Activated CD8-positive, alpha-beta memory T cell treated with anti-CD3 and anti-CD28 coated beads for 1 hour (primary cell): Measurements from ENCODE around the gene CLCN1.
"Not testable (repeated sequence)": the region's sequence is repeated elsewhere in the genome, so short reads cannot be mapped to it uniquely, and the experiment has no call there.

Experiments
- DNase-seq, 2 donors: peaks; one replicate each; pipeline ENCODE4 v3.0.0-alpha.2; 2020; ENCODE audit warnings: low read depth in 1 of 2; ENCODE audit errors: extremely low read depth in 1 of 2

CLCN1 gene

DNA sequence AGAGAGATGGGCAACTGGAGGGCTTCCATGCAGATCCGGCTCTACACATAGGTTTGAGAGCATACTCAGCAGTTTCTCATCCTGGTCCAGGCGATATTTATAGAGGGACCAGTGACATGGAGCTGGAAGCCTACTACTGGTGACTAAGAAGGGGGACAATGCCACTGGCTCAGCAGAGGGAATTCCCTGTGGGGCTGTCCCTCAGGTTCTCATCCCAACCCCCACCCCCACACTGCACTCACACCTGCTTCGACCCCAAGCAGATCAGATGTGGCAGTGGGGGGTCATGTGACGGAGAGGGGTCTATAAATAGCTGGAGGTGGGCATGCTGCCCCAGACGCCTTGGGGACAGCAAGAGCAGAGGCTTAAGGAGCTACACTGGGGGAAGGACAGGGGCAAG lies at the start of gene CLCN1:
TSS of gene CLCN1 (plus strand) at position 336 of the 400 bp plus-strand sequence. CDS start 102 bp downstream, outside the sequence.
- DNase-seq, result no peak

DNA sequence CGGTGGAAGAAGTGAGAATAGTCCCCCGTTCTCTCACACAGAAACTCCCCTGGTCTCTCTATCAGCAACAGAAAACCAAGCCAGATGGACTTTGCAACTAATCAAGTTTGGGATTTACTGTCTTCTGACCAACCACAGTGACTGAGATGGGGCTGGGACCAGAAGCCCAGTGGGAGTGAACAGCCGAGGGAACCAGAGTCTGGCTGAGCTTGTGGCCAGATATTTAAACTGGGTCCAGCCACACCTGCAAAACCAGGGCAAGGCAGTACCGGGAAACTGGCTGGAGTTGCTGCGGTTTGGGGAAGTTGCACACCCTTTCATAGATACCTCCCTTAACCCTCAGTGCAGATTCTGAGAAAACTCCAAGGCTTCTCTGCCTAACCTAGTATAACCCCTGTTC lies 46.7 kb upstream of the CLCN1 start:
- no peak for DNase-seq

DNA sequence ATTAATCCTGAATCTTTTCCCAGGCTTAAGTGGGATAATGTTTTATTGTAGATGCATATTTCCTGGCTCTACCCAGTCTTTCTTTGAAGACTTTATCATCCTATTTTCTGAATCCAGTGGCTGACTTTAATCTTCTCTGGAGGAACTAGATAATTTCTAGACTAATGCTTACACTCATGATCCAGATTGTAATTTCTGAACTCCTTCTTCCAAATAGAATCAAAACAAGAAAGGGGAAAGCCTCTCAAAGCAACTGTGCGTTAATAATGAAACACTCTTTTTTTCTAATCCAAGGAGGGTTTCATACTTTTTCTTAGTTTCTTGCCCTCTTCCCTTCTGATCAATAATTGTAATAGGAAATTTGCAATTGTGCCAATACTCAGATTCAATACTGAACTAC lies 44.7 kb upstream of the CLCN1 start:
- no peak for DNase-seq

DNA sequence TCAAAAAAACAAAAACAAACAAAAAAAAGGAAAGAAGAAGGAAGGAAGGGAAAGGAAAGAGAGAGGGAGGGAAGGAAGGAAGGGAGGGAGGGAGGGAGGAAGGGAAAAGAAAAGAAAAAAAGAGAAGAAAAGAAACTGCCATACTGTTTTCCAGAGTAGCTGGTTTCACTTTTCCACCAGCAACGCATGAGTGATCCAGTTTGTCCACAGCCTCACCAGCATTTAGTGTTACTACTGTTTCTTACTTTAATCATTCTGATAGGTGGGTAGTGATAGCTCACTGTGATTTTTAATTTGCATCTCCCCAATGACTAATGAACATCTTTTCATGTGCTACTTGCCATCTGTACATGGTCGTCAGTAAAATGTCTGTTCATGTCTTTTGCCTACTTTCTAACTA lies 43.0 kb upstream of the CLCN1 start:
- no peak for DNase-seq

DNA sequence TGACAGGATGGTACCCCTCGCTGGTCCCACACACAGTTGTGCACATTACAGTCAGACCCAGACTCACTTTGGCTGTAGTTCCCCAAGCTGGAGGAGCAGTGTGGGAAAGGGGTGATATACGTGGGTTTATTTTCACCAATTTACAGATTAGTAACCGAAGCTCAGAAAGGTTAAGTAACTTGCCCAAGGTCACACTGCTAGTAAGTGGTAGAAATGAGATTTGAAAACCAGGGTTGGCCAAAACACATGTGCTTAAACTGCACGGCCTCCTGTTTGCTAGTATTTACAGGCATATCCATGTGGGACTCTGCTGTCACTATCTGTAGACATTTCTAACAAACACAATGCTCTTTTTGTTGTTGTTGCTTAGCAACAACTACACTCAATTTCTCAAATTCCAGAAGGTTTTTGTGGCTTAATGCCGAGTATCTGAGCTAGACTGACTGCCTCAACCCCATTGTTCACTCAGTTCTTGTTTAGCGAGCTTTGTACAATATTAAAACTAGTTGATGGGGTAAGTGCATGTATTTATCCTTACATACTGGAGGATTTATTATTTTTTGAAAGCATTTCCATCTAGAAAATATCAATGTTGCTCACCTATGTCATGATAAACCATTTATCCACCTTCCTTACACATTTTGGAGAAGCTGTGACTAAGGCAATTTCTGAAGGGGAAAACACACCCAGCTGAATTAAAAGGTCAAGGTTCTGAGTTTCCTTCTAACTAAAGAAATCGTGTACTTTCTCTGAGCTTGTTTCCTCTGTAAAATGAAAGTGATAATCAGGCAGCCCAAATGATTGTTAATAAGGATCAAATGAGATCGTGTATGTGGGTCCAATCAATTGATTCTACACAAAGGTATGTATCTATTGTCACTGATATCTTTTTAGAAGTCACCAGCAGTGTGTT lies 36.5 kb upstream of the CLCN1 start:
- no peak for DNase-seq

DNA sequence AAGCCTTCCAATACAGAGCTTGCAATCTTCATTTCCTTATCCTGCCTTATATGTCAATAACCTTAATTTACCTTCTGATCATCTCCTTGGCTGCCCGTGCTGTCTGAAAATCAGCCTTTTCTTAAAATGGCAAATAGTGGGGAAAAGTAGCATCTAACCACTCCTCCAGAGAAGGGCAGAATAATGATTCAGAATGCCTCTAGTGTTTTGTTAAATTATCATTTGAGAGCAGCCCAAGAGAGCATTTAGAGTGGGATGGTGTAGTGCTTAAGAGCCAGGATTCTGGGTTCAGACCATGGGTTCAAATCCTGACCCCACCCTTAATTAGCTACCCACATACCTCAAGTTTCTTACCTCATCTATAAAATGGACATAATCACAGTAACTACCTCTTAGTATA lies 35.8 kb upstream of the CLCN1 start:
- DNase-seq, result no peak

DNA sequence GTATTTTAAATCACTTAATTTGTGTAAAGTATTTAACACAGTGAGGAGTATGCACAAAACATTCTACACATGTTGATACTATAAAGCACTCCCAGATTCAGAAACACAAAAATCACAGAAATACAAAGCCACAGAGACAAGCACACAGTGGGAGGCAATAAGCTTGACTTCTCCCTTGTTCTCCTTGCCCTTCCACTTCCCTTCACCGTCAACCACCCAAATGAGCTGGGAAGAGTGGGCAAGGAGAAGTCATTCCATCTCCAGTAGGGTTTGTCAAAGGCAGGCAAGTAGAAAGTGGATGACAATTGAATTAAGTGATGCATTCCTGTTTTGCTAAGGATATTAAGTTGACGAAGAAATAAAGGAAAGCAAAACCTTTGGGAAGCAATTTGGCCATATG lies 35.3 kb upstream of the CLCN1 start:
- DNase-seq, result no peak

DNA sequence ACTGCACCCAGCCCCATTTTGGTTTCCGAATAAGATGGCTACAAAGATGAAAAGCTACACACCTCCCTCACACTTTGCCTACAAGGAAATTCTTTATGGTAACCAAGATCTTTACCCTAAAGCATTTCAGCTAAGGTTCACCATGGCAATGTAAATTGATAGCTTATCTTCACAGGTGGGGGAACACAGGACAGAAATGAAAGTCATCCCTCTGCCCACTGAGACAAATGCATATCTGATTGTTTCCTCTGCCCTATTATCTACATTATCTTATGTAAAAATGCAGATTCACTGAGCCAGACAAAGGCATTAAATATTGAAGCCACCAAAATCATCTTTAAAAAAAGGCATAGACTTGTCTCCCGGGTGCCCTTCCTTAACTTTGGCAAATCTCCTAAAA lies 34.4 kb upstream of the CLCN1 start:
- no peak for DNase-seq

DNA sequence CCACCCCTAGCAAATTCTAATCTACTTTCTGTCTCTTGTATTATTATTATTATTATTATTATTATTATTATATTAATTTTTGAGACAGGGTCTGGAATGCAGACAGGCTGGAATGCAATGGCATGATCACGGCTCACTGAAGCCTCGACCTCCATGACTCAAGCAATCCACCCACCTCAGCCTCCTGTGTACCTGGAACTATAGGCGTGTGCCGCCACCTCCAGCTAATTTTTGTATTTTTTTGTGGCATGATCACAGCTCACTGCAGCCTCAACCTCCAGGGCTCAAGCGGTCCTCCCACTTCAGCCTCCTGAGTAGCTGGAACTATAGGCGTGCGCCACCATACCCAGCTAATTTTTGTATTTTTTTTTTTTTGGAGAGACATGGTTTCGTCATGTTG lies 33.8 kb upstream of the CLCN1 start:
- DNase-seq, result no peak

DNA sequence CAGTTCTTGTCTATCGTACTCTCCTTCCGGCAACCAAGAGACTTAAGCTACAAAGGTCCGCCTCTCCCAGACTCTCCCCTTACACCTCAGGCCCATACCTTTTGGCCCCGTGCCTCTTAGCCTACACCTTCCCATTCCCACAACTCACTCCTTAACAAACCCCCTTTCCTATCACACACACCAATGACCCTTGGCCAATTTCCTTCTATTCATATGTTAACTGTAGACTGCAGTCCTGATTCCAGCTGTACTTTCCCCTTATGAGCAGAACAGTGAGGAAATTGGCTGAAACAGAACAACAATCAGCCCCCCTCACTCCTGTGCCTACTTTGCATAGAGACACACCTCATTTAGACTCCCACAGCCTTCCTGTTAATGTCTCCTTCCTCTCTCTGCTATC lies 32.5 kb upstream of the CLCN1 start:
- no peak for DNase-seq

DNA sequence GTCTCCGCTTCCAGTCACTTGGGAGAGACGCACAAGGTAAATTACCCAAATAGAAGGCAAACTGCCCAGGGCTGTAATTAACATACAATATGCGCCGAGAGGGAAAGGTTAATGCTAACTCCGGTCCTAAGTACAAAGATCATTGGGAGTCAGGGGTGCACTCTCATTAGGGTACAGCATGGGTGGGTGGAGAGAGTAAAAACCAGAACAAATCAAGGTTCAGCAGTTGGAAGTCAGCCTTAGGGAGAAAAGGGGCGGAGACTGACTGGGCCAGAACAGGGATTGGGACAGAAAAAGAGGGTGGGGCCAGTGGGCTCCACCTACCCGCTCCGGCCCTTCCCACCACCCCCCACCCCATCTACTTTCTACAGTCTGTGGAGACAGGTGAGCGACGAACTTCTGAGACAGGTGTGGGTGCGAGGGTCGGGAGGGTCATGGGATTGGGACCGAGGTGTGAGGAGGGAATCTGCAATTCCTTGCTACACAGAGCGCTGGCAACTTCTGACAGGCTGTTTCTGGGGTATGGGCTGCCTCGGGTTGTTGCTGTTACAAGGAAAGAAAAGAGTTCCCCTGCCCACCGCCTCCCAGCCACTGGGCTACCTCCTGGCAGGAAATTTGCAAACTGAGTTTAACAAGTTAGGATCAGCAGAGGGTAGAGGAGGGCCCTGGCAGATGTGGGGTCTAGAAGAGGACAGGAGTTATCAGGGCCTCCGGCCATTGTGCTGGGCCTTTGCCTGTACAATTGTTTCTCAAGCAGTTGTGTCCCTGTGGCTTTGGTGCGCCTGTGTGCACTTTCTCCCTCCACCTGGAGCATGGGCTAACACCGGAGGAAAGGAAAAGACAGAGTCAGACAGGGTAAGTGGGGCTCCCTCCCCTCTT lies 31.1 kb upstream of the CLCN1 start, which contains the start of gene TMEM139:
TSS of gene TMEM139 (plus strand) at position 368 of the 879 bp plus-strand sequence. CDS start 1,000 bp downstream, outside the sequence.
- DNase-seq, result no peak

DNA sequence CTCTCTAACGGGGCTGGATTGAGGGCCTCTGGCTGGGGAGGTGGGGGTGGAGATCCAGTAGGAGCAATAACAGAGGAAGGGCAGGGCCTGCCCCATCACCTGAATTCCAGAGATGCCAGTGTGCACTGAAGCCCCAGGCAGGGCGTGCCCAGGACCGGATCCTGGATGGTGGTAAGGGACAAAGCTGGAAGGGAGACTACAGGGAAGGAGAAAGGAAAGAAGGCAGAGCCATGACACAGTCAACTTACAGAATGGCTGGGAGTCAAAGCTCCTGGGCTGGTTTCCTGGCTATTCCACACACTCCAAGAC lies 30.5 kb upstream of the CLCN1 start:
- DNase-seq, result no peak

DNA sequence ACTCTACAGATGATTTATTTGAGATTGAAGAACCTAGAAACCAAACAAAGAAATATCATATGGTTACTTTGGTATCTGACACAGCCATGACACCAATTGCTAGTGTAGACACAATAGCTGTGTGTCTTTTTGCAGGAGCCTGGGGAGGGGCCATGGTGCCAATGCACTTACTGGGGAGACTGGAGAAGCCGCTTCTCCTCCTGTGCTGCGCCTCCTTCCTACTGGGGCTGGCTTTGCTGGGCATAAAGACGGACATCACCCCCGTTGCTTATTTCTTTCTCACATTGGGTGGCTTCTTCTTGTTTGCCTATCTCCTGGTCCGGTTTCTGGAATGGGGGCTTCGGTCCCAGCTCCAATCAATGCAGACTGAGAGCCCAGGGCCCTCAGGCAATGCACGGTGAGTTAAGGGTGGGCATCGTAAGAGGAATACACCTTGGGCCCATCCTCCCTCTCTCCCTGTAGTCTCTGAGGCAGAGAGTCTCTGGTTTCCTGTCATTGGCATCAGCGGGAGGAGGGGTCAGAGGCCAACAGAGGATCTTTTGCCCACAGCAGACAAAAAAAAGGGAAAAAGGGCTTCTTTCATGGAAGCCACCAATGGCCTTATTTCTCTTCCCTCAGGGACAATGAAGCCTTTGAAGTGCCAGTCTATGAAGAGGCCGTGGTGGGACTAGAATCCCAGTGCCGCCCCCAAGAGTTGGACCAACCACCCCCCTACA lies 29.9 kb upstream of the CLCN1 start:
- no peak for DNase-seq

DNA sequence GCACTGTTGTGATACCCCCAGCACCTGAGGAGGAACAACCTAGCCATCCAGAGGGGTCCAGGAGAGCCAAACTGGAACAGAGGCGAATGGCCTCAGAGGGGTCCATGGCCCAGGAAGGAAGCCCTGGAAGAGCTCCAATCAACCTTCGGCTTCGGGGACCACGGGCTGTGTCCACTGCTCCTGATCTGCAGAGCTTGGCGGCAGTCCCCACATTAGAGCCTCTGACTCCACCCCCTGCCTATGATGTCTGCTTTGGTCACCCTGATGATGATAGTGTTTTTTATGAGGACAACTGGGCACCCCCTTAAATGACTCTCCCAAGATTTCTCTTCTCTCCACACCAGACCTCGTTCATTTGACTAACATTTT lies 29.4 kb upstream of the CLCN1 start:
- no peak for DNase-seq

DNA sequence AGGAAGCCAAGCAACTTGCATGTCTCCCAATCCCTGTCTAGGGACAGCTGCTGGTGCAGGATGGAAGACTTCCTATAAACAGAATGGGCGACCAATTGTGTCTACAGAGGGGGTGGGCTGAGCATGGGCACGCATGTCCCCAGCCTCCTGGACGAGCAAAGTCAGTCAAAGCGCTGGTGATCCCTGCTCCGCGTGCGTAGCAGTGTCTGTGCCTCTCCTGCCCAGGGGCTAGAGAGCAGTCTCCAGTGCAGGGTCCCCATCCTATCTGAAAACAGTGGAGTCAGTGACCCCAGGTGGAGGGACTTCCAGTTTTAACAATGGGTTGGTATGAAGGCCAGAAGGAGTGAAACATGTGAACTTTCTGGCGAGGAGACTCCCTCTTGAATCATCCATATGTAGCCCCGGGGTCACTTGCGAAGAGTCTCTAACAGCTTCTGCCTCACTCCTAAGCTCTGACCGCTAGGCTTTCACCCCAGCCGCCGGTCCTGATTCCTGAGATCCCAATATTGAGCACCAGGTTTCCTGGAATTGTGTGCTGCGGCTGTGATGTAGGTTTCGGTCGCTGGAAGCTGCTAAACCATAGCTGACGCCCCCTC lies 28.5 kb upstream of the CLCN1 start:
- DNase-seq, result no peak

DNA sequence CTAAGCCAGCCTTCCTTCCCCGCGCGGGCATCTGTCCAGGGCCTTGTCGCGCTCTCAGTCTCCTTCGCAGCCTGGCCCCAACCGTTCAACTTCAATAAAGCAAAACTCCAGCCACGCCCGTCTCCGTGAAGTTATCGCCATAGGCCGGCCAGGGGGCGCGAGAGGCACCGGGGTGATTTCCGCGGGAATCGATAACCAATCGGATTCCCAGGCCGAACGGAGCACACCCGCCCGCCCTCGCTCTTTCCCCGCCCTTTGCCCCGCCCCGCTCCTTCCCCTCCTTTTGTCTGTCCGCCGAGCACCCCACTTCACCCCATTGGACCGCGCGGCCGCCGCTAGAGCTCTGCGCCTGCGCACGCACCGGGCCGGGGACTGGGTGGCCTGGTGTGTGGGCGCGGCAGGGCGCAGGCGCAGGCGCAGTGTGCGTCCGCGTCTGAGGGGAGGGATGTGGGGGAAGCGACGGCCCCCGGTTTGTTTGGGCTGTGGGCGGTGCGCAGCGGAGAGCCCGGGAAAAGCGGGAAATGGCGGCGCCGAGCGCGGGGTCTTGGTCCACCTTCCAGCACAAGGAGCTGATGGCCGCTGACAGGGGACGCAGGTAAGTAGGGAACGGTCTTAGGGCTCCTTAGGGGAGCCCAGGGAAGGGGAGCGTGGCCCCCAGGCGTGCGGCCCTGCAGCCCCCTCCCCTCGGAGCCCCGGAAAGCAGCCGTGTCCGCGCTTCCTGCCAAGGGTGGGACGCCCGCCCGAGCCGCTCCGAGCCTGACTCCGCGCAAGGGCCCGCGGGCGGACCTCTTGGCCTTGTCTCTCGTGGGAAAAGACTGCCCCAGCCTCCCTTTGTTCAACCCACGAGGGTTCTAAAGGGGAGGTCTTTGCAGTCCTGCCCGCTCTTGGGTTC lies 27.7 kb upstream of the CLCN1 start, which contains the start of gene CASP2:
TSS of gene CASP2 (plus strand) at position 417 of the 892 bp plus-strand sequence. CDS start at position 522, 105 bp downstream.
- DNase-seq, result peak; percentile 98 to 99

DNA sequence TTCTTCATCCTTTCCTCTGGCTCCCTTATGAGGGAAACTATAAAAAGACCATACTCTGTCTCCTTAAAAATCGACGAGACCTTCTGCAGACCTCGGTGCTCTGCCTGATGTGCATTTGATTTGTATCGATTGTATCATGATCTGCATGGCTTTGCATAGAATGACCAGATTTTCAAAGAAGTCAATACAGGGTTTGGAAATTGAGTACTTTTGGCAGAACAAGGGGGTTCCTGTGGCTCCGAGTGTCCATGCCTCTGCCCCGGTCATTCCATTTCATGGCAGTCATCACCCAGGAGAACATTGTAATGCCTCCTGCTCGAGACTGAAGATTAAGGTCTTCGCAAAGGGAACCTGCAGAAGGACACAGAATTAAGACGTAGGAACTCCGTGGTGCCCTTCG lies 27.1 kb upstream of the CLCN1 start:
- DNase-seq, result no peak

DNA sequence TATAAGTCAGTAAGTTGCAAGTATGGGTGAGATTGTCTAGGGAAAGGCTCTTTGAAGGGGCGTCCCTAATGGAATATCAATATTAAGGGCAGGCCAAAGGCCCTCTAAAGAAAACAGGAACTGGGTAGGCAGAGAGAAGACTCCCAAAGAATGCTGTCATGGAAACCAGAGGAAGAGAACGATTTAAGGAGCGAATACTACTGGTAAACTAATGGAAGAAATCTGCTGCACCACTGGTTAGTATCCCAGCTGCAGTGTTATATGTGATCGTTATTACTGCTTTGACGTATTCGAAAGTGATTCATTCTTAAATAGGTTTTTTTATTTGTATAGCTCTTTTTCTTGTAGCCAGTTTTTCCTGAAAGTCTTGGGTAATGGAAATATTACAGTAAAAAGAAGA lies 26.5 kb upstream of the CLCN1 start:
- DNase-seq, result no peak

DNA sequence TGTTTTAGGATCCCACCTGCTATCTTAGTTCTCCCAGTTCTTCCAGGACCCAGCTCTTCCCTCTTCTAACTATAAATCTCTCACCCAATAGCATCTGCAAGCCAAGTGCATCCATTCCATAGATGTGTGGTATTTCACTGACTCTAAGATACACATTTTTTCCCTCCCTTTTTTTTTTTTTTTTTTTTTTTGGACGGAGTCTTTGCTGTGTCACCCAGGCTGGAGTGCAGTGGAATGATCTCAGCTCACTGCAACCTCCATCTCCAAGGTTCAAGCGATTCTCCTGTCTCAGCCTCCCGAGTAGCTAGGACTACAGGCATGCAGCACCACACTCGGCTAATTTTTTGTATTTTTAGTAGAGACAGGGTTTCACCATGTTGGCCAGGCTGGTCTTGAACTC lies 26.0 kb upstream of the CLCN1 start:
- not testable (repeated sequence) for DNase-seq

DNA sequence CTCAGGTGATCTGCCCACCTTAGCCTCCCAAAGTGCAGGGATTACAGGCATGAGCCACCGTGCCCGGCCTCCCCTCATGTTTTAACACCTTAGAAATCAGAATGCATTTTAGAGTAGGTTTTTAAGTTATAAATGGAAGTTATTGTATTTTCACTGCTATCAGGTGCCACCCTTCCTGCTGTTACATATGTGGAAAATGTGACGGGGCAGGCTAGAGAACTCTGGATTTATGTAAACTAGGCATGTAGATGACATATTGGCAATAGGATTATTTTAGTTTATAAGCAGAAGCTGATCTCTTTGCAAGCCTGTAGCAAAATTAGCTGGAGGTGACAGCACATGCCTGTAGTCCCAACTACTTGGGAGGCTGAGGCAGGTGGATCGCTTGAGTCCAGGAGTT lies 25.6 kb upstream of the CLCN1 start:
- no peak for DNase-seq
